ENCODE measurements around the gene PECR.
A peak's percentile ranks its signal among the peaks of the same experiment; 100 is the strongest.

The PECR gene

GRCh38 chr2:216002693-216003092, 78.9 kb downstream of the PECR start (continued):
- TF ChIP-seq ZNF366 (tag by site-specific recombination; conservative IDR thresholded peaks at IDR 0.05), result peak; percentile 96

- Histone ChIP-seq H3K9me3 (ENCODE audit: control insufficient read depth, insufficient read depth, low read depth, low read length) (no peaks in the 10 kb centered on the region), H3K36me3 (ENCODE audit: control insufficient read depth in 2 of 2, insufficient read depth in 1 of 2, low read length in 2 of 2) (peaks cover 0 to 13% of the 10 kb centered on the region in 2 experiments; a peak in 1 of 3 replicates), H3K4me1 (ENCODE audit: control insufficient read depth, insufficient read depth, low read length) (peaks cover 3% of the 10 kb centered on the region; the same call in 1 of the 2 replicates), H3K4me3 (ENCODE audit: low read depth, low read length) (no peak overlapping the region), H3K27ac (ENCODE audit: extremely low read depth, low read depth, low read length) (no peak overlapping the region)
- POLR2A ChIA-PET, result no interaction called here
- no peak for TF ChIP-seq ZBTB20 (tag by site-specific recombination; IDR thresholded peaks at IDR 0.05)
- no peak for TF ChIP-seq ZNF169 (tag by site-specific recombination; IDR thresholded peaks at IDR 0.05)
- peak; percentile 62 for TF ChIP-seq ZNF341 (tag by site-specific recombination; IDR thresholded peaks at IDR 0.05; ENCODE audit: low read depth)
- CTCF ChIA-PET, result interaction anchor here (0.6 kb wide), 1 partner anchor 31 kb away, joined by 3 read pairs; no protein-coding TSS in a partner anchor
These were observed 79.4 kb downstream of the PECR start for GRCh38 chr2:216002101-216002678.

GRCh38 chr2:216001216-216002100, 80.2 kb downstream of the PECR start:
- Histone ChIP-seq H3K36me3 (ENCODE audit: control insufficient read depth in 2 of 2, insufficient read depth in 1 of 2, low read length in 2 of 2) (peaks cover 0 to 19% of the 10 kb centered on the region in 2 experiments; a peak in 1 of 3 replicates), H3K4me3 (ENCODE audit: low read depth, low read length) (no peak overlapping the region), H3K4me1 (ENCODE audit: control insufficient read depth, insufficient read depth, low read length) (peaks cover 3% of the 10 kb centered on the region; the same call in 1 of the 2 replicates), H3K27ac (ENCODE audit: extremely low read depth, low read depth, low read length) (no peak overlapping the region), H3K9me3 (ENCODE audit: control insufficient read depth, insufficient read depth, low read depth, low read length) (no peaks in the 10 kb centered on the region)
- ChIA-PET CTCF (interaction anchor here (0.6 to 1.9 kb wide), 3 partner anchors 10 to 32 kb away, joined by 3 to 5 read pairs (median 3); no protein-coding TSS in a partner anchor), POLR2A (no interaction called here)
- TF ChIP-seq ZNF521 (tag by site-specific recombination; IDR thresholded peaks at IDR 0.05) (no peak), ZSCAN16 (tag by site-specific recombination; IDR thresholded peaks at IDR 0.05) (no peak), ZIC2 (tag by site-specific recombination; IDR thresholded peaks at IDR 0.05) (peak; percentile 46; the same call in 1 of the 2 replicates), GLI2 (tag by site-specific recombination; IDR thresholded peaks at IDR 0.05; ENCODE audit: borderline replicate concordance, low read depth) (no peak), ZSCAN4 (tag by site-specific recombination; IDR thresholded peaks at IDR 0.05) (no peak), RBAK (tag by site-specific recombination; IDR thresholded peaks at IDR 0.05) (no peak), PRDM1 (tag by site-specific recombination; IDR thresholded peaks at IDR 0.05) (no peak)

- Histone ChIP-seq H3K36me3 (ENCODE audit: control insufficient read depth in 2 of 2, insufficient read depth in 1 of 2, low read length in 2 of 2) (peaks cover 0 to 39% of the 10 kb centered on the region in 2 experiments; a peak in 1 of 3 replicates), H3K9me3 (ENCODE audit: control insufficient read depth, insufficient read depth, low read depth, low read length) (no peaks in the 10 kb centered on the region), H3K4me3 (ENCODE audit: low read depth, low read length) (no peak overlapping the region), H3K4me1 (ENCODE audit: control insufficient read depth, insufficient read depth, low read length) (peaks cover 3% of the 10 kb centered on the region; the same call in 1 of the 2 replicates), H3K27ac (ENCODE audit: extremely low read depth, low read depth, low read length) (no peak overlapping the region)
- ChIA-PET POLR2A (no interaction called here), CTCF (interaction anchor here (0.8 kb wide), 1 partner anchor 50 kb away, joined by 3 read pairs; no protein-coding TSS in a partner anchor)
- TF ChIP-seq ZNF362 (tag by site-specific recombination; IDR thresholded peaks at IDR 0.05) (no peak), ZNF558 (tag by site-specific recombination; IDR thresholded peaks at IDR 0.05) (no peak), ZSCAN5A (tag by site-specific recombination; IDR thresholded peaks at IDR 0.05) (no peak), GFI1B (tag by site-specific recombination; IDR thresholded peaks at IDR 0.05) (no peak), OVOL3 (tag by site-specific recombination; IDR thresholded peaks at IDR 0.05) (no peak), ZNF280C (tag by site-specific recombination; IDR thresholded peaks at IDR 0.05) (no peak), ZBTB7A (tag by site-specific recombination; IDR thresholded peaks at IDR 0.05; ENCODE audit: low read depth) (no peak), HOXA7 (CRISPR knock-in tag; IDR thresholded peaks at IDR 0.05; ENCODE audit: borderline replicate concordance) (no peak), ZNF184 (tag by site-specific recombination; IDR thresholded peaks at IDR 0.05) (no peak), BCL6B (tag by site-specific recombination; IDR thresholded peaks at IDR 0.05) (no peak)
These were observed 83.0 kb downstream of the PECR start for GRCh38 chr2:215998636-215999035.
